Activated CD4-positive, CD25-positive, alpha-beta regulatory T cell treated with anti-CD3 and anti-CD28 coated beads, Interleukin-2, amount 50 U/mL, for 16 hours (primary cell): ENCODE results near the gene LARGE2.
"Not testable (repeated sequence)": the region's sequence is repeated elsewhere in the genome, so short reads cannot be mapped to it uniquely, and the experiment has no call there.

Source experiments
- DNase-seq: peaks from one replicate; pipeline ENCODE4 v3.0.0-alpha.2; 2020; ENCODE audit warnings: low read depth, low spot score

The LARGE2 gene

DNA sequence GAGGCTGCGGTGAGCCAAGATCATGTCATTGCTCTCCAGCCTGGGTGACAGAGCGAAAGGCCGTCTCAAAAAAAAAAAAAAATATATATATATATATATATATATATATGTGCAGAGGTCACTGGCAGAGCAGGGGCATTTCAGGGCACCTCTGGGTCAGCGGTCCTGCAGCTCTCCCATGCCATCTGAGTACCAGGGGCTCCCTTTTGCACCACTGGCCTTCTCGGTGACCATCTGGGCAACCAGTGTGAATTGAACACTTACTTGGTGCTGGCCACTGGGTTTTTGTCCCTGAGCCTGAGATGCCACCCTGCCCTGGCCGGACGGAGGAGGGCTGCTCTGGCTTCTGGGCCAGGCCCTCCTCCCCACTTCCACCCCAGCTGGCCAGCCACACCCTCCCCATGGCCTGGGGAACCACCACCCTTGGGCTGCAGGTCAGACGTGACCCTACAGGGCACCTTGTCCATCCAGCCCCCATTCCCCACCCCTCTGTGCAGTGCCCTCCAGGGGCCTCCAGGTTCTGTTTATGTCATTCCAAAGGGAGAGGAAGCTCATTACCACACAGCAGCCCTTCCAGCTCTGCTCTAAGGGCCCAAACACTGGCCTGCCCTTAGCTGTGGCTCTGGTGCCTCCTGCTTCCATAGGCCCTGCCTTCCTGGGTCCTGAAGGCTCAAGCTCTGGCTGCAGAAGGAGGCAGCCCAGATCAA is 26.8 kb upstream of the LARGE2 start:
- DNase-seq: no peak

DNA sequence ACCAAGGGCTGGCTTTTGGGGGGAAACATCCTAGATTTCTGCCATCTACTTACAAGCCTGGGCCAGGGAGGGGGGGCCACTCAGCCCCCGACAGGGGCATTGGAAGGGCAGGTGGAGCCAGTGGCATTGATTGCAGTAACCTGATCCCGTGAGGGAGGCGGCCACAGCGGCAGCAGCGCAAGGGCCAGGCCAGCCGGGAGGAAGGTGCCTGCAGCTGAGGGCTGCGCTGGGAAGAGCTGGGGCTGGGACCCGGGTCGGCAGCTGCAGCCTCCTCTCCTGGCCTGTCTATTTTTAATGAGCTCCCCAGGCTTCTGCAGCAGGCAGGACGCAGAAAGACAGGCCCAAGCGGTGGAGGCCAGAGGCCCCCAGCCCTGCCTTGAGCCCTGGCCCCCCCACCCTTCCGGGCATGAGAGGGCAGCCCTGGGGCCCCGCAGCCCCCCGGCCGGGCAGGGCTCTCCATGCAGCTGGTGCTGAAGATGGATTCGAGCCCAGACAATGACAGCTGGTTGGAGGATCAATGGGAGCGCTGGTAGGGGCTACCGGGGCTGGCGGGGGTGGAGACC is 26.0 kb upstream of the LARGE2 start:
- DNase-seq: no peak

DNA sequence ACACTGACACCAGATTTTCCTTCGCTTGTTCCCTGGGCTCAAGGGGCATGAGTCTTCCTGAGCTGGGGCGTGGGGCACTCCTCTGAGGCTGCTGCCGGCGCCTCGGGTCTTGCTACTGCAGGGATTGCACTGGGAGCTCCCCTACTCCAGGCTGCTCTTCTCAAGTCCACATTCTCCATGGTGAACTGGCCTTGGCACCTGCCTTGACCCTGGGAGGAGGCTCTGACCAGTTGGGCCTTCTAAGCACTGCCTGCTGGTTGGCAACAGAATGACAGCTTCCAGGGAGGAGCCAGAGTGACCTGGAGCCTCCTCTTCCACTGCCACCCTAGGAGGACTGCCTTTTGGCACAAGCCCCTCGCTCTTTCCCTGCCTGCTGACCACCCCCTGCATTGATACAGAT is 24.9 kb upstream of the LARGE2 start:
- DNase-seq: no peak

DNA sequence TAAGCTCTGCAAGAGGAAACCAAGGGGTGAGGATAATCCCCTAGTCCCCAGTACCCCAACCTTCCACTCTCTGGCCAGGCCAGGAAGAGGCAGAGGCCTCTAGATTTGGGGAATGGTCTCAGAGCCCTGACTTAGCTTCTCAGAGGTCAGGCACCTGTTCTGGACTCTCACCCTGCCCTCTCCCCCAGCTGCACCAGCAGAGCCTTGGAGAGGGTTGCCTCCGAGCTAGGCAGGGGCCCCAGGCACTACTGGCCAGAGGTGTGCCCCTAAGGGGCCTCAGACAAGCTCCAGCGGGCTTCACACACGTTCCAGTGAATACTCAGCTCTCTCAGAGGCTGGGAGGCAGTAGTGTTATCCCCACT is 23.4 kb upstream of the LARGE2 start:
- DNase-seq: no peak

DNA sequence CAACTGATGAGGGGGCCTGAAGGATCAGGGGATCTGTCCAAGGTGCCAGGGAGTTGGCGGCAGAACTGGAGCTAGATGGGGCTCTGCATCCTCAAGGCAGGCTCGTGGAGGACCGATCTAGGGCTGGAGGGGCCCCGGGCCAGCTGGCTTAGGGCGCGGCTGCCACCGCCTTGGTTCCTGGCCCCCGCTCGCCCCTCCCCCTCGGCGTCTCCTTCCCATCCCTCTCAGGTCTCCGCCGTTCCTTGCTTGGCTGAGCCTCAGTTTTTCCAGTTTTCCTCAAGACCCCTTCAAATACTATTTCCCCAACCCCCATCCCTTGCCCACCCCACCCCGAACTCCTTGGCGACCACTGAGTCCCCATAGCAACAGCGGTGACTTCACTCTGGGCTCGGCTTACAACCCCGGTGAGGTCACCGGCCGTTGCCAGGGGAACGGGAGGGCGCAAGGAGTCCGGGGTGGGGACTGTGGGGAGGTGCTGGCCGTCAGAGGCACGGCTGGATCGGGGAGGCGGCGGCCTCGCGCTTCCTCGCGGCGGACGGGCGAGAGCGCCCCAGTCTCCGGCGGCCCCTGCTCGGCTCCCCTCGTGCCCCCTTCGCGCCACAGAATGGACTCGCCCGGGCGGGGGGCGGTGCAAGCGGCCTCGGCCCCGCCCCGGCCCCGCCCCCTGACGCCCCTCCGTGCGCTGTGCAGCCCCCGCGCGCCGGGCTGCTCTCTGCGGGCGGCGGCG is 22.8 kb upstream of the LARGE2 start:
- no peak for DNase-seq

DNA sequence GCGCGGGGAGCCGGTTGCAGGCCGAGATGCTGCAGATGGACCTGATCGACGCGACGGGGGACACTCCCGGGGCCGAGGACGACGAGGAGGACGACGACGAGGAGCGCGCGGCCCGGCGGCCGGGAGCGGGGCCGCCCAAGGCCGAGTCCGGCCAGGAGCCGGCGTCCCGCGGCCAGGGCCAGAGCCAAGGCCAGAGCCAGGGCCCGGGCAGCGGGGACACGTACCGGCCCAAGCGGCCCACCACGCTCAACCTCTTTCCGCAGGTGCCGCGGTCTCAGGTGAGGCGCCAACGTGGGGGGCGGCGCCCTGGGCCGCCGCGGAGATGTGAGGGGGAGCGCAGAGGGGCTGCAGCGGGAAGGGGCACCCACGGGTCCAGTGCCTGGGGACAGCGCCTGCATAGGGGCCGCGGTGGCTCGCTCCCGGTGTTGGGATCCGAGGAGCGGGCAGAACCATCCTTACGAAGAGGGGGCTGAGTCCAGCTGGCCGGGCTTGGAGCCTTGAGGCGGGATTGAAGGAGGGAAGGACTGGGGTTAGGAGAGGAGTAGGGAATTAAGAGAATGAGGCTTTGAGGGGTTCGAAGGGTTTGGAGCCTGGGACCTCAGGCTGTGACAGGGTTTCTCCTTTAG is 22.2 kb upstream of the LARGE2 start:
- not testable (repeated sequence) for DNase-seq

DNA sequence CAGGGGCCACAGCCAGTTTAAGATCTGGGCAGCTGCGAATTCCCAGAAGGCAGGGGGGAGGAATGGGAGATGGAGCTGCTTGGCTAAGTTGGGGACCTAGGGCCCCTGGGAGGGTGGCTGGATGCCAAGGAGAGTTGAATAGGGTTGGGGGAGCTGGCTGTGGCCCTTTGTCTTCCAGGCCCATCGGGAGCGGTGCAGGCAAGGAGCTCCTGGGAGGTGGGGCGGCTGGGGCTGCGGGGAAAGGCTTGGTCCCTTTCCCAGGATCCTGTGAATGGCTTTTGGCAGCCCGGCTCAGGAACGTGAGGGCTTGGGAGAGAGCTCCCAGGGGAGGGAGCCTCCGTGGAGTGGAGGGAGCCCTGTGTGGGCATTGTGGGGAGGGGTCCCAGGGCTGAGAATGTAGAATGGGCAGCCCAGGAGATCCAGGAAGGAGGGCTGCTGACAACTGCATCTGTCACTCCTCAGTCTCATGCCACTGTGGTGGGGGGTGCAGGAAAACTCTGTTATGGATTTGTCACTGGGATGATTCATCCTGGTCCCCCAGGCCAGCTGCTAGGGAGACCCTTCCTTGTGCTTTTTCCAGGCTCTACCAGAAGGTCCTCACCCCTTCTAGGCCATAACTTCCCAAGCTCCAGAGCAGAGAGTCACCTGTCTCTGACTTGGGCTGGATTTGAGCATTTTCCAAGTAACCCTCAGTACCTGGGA is 21.4 kb upstream of the LARGE2 start:
- no peak for DNase-seq

DNA sequence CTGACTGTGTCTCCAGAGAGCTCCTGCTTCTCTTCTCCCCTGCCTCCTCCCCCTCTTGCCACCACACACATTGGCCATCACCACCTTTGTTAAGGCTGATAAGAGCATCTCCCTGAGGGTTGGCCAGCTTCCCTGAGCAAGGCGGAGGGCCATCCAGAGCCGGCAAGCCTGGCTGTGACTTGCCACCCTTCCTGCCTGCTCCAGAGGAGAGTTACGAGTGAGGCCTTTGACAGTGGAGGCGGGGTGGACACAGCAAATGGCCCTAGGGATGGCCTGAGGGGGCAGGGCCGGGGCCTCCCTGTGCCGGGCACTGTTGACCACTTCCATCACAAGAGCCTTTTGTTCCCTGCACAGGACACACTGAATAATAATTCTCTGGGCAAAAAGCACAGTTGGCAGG is 20.8 kb upstream of the LARGE2 start:
- DNase-seq: no peak

DNA sequence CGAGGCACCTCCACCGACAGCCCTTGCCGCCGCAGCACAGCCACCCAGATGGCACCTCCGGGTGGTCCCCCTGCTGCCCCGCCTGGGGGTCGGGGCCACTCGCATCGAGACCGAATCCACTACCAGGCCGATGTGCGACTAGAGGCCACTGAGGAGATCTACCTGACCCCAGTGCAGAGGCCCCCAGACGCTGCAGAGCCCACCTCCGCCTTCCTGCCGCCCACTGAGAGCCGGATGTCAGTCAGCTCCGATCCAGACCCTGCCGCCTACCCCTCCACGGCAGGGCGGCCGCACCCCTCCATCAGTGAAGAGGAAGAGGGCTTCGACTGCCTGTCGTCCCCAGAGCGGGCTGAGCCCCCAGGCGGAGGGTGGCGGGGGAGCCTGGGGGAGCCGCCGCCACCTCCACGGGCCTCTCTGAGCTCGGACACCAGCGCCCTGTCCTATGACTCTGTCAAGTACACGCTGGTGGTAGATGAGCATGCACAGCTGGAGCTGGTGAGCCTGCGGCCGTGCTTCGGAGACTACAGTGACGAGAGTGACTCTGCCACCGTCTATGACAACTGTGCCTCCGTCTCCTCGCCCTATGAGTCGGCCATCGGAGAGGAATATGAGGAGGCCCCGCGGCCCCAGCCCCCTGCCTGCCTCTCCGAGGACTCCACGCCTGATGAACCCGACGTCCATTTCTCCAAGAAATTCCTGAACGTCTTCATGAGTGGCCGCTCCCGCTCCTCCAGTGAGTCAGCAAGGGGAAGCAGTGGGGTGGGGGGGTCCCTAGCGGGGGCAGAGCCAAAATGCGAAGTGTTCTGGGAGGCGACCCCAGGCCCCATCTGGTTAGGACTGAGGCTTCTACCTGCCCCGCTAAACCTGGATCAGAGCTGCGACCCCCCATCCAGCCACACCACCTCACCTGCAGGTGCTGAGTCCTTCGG is 19.7 kb upstream of the LARGE2 start:
- no peak for DNase-seq

DNA sequence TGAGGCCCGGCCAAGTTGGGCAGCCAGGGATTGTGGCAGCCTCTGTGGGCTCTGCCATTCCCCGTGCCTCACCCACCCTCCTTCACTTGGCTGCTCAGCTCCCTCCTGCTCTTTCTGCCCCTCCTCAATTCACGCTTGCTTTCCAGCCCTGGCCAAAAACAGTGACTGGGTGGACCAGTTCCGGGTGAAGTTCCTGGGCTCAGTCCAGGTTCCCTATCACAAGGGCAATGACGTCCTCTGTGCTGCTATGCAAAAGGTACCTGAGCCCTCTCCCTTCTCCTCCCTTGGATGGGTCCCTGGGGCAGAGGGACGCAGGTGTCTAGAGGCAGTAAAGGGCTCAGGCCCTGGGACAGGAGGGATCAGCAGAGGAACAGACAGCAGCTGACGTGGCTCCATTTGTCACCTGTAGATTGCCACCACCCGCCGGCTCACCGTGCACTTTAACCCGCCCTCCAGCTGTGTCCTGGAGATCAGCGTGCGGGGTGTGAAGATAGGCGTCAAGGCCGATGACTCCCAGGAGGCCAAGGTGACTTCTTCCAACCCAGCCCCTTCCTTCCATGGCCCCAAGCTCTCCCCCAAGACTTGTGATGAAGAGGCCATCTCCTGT is 18.0 kb upstream of the LARGE2 start:
- no peak for DNase-seq

DNA sequence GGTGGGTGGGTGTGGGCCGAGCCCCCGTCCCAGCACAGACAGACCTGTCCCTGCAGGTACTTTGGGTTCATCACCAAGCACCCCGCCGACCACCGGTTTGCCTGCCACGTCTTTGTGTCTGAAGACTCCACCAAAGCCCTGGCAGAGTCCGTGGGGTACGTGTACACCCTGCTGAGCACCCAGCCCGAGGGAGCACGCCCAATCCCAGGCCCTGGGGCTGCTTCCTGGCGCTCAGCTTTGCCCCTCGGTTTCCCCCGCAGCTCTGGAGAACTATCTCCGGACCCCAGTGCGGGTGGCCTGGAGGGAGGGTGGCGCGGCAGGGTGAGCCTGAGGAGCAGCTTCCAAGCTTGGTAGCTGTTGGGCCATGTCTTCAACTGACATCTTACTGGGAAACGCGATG is 17.4 kb upstream of the LARGE2 start:
- DNase-seq: no peak

DNA sequence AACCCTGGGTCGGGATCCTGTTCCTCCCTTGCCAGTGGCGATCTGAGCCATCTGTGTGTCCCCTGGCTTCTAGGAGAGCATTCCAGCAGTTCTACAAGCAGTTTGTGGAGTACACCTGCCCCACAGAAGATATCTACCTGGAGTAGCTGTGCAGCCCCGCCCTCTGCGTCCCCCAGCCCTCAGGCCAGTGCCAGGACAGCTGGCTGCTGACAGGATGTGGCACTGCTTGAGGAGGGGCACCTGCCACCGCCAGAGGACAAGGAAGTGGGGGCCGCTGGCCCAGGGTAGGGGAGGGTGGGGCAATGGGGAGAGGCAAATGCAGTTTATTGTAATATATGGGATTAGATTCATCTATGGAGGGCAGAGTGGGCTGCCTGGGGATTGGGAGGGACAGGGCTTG is 16.9 kb upstream of the LARGE2 start:
- not testable (repeated sequence) for DNase-seq

DNA sequence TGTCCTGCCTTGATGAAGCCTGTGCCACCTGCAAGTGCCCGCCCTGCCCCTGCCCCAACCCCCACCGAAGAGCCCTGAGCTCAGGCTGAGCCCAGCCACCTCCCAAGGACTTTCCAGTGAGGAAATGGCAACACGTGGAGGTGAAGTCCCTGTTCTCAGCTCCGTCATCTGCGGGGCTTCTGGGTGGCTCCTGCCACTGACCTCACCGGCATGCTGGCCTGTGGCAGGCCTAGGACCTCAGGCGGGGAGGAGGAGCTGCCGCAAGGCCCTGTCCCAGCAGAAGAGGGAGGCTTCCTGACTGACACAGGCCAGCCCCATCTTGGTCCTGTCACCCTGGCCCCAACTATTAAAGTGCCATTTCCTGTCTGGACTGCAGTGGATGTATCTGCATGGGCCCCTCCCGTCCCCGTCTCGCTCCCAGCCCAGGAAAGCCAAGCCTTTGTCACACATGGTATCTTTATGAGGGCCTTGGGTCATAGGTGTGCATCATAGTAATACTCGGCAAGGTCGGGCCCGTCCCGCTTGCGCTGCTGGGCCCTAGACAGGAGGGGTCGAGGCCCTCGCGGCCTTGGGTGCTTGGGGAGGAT is 16.3 kb upstream of the LARGE2 start:
- no peak for DNase-seq

DNA sequence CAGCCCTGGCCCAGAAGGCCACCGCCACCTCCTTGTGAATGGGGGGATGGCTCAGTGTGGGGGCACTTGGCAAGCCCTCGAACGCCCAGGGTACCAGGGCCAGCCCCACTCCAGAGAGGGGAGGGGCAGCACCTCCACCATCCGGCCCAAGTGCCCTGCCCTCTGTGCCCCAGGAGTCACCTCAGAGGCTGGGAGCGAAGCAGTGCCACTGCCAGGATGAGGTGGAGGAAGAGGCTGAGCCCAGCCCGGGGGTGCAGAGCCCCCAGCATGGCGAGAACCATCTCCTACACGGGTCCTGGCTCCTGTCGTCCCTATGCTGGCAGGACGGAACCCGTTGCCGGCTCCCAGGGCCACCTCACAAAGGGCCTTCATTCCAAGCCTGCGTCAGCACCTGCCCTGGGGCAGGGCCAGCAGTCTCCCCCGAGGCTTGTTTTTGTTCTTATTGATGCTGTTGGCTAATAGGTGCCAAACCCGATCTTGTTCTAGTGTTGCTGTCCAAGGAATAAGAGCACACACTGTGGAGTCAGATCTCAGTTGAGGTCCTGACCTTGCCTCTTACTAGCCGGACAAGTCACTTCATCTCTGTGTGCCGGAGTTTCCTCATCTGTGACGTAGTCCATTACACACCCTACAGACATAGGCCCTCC is 15.4 kb upstream of the LARGE2 start, which contains the start of gene FREY1:
TSS of gene FREY1 (minus strand) at position 307 of the 647 bp plus-strand sequence. CDS start at position 281, 26 bp downstream.
- no peak for DNase-seq

DNA sequence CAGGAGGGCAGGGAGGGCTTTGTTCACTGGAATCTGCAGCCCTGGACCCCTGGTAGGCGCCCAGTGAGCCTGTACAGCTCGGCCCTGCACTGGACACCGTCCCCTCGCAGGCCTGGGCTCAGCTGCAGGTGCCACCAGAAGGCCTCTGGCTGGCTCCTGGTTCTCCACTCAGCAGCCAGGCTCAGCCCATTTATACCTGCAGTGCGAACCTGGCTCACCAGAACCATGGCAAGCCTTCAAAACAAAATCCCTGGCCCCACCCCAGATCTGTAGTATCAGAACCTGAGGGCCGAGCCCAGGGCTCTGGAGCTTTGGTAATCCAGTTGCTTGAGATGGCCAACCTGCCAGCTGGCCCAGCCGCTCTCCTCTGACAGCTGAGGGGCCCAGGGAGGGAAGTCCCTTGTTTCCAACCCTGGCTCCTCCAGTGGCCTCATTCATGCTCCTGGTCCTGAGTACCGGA is 14.5 kb upstream of the LARGE2 start:
- no peak for DNase-seq

DNA sequence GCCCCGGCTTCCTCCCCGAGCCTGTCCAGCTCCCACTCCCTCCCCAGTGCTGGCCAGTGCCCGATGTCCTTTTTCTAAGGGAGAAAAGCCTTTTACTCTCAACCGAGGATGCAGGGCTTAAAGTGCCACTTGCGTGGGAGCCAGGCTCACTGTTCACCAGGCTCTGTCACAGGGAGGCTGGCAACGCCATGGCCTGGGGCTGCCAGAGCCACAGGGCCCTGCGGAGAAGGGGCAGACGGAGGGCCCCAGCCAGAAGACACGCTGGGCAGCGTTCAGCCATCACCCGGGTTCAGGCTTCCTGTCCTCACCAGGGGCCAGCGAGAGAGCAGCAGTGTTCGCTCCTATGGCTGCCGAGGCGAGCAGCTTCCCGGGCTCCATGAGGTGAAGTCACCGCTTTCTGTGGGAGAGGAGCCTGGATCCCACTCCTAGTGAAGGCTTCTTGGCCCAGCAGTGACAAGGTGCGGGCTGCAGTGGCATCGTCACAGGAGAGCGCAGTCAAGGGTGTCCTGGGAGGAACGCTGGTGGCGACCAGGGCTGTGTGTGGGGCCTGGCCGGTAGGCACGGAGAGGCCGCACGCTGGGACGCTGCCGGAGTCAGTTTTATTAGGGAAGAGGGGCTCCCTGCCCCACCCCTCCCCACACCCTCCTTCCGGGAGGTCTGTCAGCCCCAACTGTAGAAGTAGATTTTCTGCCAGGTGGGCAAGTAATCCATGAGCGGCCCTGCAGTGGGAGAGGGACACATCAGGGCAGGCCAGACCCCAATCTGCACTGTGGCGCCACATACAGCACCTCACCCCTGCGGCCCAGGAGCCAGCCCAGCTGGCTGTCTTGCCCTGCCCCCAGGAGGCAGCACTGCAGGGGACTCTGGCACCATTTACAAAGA is 12.6 kb upstream of the LARGE2 start:
- DNase-seq: no peak

DNA sequence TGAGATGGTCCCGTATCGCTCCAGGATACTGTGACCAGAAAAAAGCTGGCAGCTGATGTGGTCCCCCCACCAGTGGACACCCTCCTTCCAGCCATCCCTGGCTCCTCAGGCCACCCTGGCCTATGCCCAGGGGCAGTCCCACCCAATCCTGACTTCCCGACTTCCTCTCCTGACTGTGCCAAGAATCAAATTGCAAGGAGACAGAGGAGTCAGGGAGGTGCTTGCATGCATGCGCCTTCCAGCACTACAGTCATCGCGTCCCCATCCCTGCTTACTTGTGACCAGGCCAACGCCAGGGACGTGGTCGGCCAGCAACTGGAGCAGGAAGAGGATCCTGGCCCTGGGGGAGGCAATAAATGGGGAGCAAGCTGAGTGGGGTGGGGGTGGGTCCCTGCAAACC is 11.8 kb upstream of the LARGE2 start:
- no peak for DNase-seq

DNA sequence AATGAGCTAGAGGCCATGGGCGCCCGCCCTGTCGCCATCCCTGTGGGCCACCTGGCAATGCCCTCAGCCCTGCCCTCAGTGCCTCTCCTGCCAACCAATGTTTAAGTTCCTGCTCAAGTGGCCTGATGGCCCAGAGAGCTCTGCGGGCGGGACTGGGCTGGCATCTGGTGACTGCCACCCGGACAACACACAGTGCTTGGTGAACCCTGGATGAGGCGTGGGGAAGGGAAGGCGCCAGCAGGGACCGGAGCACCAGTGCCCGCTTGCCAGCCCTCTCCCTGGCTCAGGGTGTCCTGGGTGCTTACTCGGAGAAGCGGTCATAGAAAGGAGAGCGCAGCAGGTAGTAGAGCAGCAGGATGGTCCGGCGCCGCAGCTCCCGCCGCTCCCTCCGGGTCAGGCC is 8.9 kb upstream of the LARGE2 start:
- no peak for DNase-seq
